OCI-M2 (cell line): ENCODE data around the gene E2F8.

Experiments used
- DNase-seq: peaks from one replicate; lab custom pipeline; 2025; ENCODE audit not compliant: unreplicated experiment; lab: John Stamatoyannopoulos, UW

Gene E2F8

DNA sequence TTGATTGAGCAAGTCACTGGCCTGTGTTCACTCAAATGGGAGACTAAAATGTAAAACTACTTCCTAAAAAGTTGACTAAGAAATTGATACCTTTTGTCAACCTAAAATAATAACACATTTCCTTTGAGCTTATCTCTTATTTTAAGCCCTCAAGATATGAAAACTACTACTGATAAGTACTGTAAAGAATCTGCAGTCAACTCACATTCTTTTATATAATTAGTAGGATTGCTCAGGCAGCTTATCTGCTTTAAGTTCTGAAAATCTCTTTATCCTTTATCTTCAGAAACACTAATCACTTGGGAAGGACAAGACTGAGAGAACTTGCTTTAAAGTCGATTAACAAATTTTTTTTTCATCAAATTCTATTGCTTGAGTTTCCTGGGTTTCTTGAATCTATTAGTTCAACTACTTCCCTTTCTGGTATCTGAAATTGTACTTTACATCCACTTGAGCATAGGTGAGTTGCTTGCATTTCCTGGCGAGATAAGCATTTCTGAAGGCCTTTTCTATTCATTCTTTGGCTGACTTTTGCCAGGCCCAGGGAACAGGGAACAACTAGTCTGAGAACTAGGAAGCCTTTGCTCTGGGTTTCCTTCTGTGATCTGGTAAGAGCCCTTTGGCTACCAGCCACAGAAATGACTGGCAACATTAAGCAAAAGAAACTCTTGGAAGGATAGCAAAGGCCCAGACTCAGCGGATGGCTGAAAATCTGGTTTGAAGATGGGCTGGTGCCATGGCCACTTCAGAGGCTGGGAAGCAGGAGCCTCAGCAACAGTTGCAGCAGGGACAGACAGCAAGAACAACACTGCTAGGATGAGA, 19.6 kb downstream of the E2F8 start:
- no peak for DNase-seq

DNA sequence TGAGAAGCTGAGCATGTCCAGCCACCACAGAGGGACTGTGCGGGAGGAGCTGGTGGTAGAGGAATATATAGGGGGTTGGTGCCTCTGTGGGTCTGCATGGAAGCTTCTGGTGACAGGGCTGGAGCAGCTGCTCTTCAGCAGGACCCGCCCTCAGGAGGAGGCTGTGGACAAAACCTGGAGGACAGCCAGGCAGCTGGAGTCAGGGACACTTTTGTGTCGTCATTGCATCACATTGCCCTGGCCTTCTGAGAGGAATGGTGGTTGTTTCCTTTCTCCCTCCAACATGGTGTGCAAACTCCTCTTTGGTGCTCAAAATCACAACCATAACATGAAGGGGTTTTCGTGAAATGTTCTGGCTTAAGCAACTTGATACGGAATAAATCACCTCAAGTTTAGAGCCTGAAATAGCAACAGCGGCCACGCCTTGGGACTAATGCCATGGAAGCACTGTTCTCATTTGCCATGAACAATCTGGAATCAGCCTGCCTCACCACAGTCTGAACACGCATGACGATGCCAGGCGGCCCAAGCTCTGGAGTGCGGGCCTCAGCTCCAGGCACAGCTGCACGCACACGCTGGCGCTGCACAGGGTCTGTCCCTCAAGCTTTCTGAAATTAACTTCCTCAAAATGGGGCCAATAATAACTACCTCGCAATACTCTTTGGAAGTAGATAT, 21.8 kb downstream of the E2F8 start:
- no peak for DNase-seq

- no peak for DNase-seq
Measured at GRCh38 chr11:19218216-19218615, 22.5 kb downstream of the E2F8 start.

DNA sequence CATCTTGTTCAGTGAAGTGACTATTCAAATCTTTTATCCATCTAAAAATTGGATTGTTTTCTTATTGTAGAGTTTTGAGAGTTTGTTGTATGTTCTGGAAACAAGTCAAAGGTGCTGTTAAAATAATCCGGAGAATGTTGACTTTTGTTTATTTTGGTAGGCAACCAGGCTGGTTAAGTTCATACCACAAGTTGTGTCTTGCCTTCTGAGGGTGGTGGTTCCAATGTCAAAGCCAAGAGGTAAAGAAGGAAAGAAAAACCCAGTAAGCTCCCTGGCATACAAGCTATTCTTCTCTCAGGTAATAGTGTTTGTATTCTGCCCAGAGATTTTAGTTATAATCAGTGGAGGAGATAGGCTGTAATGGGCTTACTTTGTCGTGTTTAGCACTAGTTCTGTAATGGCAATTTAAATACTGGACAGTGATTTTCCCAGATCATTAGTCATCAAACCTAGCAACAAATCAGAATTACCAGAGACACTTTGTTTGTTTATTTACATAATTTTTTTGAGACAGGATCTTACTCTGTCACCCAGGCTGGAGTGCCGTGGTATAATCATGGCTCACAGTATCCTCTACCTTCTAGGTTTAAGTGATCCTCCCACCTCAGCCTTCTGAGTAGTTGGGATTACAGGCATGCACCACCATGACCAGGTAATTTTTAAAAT, 23.9 kb downstream of the E2F8 start:
- no peak for DNase-seq

- DNase-seq: no peak
Measured at GRCh38 chr11:19216021-19216420, 24.7 kb downstream of the E2F8 start.

DNA sequence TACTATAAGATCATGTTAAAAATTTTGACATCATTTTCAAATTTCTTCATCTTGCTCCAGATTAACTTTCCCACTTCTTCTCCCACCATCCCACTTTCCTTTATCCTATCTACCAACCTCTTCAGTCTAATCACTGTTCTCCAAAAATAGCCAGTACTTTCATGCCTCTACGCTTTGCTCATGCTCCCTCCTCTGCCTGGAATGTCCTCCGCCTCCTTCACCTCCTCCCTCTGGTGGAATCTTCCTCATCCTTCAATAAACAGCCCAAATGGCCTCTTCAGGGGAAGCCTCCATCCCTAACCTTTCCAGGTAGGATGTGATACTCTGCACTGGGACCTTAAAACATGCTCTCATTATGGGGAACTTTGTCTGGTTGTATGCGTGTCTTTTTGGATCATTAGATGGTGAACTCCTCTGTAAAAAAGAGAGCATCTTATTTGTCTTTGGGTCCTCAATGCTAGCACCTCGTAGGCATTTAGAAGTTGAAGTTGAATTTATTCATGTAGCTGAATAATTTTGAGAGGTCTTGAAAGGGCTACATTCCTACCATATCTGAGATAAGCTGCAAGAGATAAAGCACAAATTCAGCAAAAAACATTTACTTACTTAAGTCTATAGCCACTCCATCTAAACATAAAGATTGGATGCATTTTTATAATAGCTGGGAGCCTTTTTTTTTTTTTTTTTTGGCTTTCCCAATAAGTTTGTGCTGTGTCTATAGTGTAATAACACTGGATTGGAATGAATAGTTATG, 31.0 kb downstream of the E2F8 start:
- no peak for DNase-seq

- DNase-seq: no peak
Measured at GRCh38 chr11:19208959-19209546, 31.7 kb downstream of the E2F8 start.

DNA sequence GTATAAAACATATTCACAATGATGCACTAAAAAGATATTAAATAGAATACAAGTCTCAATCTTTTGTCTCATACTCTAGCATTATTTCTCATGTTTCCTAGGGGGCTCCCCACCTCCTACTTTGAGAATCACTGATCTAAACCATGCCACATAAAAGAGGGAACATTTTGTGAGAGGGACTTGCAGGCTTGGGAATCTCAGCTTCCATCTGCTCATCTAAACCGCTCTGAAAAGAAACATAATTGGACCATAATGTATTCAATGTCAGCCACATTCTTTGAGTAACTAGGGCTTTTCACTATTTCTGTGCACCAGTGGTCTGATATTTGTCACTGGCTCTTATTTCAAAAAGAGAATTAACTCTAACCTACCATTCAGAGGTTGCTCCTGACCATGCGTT, 32.6 kb downstream of the E2F8 start:
- DNase-seq: no peak

- DNase-seq: no peak
Measured at GRCh38 chr11:19204836-19205235, 35.9 kb downstream of the E2F8 start.

GRCh38 chr11:19201737-19202605, 38.8 kb downstream of the E2F8 start, which contains the start of gene CSRP3:
CSRP3 (minus strand) TSS chr11:19201983; CDS start chr11:19192448, 9,535 bp downstream.
- DNase-seq: no peak

- no peak for DNase-seq
Measured at GRCh38 chr11:19200410-19201201, 40.1 kb downstream of the E2F8 start.

DNA sequence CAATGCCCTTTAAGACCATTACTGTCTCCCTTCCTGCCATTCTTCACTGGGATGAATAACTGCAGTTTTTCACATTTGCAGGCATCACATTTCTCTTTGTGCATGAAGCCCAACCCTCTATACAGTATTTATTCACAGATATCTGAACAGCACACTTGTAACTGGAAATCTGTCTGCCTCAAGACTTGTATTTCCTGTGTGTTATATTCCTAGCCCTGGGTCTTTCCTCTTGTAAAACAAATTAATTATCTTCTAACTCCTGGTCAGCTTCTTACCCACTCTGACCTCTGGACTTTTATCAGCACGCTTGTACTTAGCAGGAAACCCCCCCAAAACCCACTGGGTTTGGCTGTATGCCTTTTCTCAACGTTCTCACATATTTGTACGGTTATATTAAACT, 41.0 kb downstream of the E2F8 start:
- no peak for DNase-seq

DNA sequence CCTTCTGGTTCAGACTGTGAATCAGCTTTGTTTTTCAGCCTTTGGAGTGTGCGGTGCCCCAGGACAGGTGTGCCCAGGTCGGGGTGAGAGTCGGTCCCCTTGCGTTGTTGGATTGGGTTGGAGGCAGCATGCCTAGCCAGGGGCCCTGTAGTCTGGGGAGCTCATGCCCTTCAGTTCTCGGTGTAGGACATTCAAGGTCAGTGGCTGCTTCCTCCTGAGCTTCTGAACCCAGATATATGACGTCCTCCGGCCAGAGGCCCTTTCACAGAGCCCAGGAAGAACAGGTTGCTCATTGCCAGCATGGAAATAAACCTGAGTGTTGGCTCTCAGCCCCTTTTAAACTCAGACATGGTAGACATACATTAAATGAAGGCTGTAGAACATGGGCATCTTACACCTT, 41.7 kb downstream of the E2F8 start:
- no peak for DNase-seq

DNA sequence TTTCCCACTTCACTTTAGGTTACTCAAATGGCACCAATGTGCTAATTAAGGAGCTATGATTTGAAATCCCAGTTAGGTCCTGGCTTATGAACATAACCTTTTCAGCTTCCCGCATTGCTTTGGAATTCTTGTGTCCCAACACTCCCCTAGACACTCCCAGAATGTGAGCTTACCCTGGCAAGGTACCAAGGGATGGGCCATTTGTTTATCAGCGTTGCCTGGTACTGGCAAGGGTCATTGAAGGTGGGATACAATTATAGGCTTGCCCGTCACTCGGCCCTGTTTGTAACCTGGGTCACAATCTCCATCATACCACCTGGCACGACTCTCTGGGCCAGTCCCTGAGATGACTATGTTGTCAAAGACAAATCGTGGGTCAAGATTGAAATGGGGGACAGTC, 44.3 kb downstream of the E2F8 start:
- DNase-seq: no peak

DNA sequence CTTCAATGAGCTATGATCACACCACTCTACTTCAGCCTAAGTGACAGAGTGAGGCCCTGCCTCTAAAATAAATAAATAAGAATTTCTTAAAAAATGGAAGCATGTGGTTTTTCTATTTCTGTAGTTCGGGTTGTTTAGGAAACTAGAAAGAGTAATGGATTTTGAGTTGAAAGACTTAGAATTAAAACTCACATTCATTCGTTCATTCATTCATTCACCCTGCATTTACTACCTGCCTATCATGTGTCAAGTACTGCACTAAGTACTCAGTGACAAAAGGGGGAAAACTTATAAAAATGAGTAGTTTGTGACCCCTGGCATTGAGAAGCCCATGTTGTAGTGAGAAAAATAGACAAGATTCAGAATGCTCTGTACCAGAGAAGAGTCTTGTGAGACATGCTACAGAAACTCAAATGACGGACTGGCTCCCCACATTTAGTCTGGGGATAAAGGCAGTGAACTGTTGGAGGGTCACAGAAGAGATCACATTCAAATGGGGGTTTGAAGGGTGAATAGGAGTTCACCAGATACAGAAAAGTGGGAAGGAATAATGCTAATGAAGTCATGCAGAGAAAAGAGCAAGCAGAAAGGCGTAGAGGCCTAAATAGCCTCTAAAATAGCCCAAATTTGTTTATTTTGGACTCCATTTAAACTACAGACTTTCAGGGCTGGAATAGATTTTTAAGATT, 46.0 kb downstream of the E2F8 start:
- DNase-seq: no peak

DNA sequence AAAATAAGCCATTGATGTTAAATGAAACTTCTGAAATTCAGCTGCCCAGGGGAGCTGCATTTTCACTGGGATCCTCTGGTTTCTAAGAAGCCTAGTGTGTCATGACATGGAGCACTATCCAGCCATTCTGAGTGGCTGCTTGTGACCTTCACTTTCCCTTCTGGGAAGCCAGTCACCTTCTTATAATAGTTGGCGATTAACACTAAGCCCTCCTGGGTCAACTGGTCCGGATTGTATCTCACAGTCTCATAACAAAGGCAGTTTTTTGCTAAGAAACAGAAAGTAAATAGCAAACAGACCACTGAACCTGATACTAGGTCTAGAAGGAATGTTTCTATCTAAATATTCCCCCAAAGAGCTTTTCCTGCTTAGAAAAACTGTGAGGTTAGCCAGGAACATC, 46.8 kb downstream of the E2F8 start:
- no peak for DNase-seq

DNA sequence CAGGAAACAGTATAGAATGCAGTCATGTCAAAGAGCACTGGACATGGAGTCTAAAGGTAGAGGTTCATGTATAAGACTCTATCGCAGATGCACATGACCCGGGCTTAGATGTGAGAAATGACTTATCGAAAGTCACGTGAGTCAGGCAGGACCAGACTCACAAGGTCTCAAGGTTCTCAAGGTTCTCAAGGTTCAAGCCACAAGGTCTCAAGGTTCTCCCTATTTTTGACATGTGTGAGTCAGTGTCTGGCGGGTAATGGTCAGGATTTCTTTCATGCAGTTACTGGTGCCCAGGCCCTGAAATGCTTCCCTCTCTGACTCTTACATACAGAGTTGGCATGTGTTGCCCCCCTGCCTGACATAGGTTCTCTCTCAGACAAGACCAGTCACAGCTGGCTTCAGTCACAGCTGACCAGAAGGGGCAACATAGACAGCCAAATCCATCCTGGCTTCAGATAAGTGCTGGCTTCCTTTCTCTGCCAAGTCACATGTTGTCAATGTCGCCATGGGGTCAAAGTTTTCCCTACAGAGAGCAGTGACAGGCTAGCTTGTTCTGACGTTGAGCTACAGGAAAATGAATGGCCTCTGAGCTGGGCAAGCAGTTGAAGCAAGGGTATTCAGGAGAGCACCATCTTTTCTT, 49.1 kb downstream of the E2F8 start:
- no peak for DNase-seq

DNA sequence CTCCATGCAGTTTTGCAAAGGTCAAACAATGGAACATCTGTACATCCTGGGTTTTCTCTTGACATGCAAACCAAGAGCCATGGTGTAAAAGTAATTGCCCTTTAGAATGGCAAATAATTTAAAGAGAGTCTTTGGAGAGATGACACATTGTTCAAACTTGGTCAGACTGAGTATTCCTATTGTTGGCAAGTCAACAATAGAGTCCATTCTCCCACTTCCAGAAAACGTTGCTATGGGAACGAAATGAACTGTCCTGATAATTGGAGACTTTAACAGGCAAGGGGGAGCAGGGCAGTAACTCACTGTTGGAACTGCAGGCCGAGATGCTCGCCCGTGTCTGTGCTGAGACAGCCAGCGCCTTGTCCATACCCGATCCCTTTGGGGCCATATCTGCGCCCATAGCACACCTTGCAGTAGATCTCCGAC, 52.9 kb downstream of the E2F8 start:
- no peak for DNase-seq
